ENCODE measurements around the gene PPP1R7.

Gene PPP1R7

DNA sequence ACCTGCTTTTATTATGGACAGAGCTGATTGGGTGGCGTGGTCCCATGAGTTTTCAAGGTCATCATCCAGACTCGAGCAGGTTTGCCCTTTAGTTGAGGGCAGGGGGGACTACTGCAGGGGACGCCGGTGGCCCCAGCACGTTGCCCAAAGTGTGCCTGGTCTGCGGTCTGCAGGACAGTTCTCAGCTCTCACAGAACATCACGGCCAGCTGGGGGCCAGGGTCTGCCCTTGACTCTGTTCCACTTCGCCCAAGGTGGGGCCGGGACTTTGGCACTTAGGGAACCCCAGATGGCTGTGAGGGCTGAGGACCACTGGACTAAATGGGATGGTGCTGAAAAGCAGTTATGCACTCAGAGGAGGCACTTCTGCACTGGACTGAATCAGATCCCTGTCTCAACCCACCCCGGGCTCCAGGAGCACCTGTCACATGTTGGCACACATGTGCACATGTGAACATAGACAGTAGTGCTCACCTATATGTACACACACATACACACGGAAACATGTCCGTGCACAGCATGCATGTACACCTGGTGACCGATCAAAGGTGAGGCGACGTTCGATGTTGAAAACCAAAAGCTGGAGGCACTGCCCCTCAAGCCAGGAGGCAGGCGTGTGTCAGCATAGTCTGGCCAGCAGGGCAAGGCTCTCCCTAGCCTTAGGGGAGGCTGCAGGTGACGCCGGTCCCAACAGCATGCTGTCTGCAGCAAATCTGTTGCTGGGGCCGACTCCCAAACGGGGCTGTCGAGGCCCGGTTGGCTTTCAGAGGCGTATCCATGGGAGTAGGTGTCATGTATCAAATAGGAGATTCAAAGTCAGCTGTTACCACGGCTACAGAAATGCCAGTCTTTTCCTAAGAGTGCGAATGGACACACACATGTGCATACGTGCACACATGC, 48.4 kb downstream of the PPP1R7 start:
- DNase-seq = no peak

DNA sequence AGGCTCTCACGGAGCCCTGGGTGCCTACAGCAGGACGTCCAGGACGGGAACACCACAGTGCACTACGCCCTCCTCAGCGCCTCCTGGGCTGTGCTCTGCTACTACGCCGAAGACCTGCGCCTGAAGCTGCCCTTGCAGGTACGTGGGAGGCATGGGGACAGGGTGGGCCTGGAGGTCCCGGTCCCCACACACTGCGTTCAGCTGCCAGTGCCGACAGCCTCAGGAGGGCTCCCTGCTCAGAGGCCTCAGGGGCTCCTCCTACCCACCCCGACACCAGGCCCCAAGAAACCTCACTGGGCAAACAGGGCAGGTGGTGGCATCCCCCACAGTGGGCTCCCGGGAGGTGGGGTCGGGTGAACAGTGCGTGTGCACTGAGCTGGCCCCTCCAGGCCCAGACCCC, 49.0 kb downstream of the PPP1R7 start:
- DNase-seq = no peak

DNA sequence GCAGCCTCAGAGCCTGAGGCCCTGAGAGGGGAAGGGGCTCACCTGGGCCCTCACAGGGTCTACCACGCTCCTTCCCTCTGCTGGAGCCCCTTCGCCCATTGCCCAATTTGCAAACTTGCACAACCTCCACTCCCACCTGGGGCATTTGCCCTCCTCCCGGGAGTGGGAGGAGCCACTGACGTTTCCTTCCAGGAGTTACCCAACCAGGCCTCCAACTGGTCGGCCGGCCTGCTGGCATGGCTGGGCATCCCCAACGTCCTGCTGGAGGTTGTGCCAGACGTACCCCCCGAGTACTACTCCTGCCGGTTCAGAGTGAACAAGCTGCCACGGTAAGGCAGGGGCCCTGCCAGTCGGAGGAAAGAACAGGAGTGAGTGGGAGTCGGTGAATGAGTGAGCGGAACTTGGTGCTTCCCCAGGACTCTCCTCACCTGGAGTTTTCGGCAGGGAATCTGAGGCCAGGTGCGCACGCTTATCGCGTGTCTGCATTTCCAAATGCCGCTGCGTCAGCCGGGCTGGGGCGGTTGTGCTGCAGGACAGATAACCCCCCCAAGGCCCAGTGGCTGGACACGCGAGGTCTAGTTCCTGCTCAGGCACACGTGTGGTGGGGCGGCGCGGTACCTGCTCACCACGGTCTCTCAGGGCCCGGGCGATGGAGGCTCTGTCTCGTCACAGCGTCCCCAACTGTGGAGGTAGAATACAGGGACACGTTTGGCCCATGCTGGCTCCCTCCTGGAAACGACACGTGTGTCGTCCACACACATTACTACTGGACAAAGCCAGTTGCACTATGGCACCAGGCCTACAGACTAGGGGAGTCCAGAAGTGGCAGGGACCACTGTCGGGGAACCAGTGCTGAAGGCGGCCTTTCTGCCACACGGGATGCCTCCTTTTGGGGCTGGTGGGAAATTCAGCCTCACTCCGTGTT, 49.9 kb downstream of the PPP1R7 start:
- DNase-seq = no peak

DNA sequence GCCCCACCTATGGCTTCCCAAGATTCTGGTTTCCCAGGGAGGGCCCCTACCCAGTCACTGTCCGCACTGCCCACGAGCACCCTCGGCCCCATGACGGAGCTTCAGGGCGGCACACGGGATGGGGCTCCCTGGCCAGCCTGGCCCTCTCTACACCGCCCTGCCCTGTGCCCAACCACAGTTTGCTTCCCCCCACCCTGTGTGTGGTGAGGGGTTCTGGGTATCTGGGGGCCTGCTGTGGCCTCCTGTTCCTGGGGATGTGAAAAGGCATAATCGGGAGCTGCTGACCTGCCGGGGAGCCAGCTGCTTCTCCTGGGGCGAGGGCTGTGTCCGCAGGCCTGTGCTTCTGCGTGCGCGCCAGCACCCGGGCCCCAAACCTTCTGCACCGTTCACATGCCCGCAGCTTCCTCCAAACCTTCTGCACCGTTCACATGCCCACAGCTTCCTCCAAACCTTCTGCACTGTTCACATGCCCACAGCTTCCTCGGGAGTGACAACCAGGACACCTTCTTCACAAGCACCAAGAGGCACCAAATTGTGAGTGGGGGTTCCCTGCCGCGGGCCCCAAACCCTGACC, 50.6 kb downstream of the PPP1R7 start:
- no peak for DNase-seq

DNA sequence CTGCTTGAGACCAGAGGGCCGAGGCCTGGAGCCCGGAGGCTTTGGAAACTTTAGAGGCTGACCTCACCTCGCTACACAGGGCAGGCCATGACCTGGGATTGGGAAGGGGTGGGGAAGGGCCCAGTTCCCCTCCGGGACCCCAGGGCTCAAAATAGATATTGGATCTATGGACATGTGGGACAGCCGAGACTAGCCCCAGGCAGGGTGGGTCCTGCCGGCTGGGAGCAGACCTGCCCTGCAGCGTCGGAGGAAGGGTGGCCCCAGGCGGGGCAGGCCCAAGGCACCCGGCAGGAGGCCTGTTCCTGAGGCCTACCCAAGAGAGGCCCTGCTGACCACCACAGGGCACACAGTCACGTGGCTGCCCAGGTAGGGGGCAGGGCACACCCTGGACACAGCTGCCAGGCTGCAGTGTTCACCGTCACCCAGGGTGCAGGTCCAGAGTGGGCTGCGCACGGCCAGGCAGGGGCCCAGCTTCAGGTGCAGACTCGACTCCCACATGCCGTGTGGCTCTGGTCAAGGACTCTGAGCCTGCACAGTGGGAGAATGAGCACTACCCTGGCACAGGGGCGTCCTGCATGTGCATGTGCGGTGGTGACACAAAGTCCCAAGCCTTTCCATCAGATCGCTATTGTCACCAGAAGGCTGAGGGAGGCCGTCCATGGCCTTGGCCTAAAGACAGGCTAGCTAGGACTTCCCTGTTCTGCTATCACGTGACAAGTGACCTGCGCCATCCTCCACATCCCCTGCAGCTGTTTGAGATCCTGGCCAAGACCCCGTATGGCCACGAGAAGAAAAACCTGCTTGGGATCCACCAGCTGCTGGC, 51.4 kb downstream of the PPP1R7 start:
- no peak for DNase-seq

DNA sequence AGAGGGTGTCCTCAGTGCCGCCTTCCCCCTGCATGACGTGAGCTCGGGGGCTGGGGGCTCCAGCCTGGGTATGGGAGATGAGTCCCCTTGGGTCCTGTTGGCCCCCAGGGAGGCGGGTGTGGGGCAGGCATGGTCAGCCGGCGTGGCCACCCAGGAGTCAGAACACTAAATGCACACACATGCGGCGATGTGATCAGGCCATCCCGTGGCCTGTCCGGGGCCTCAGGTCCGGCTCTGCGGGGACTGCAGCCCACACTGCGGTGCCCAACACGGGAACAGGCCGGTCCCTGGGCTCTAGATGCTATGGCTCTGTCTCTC, 52.0 kb downstream of the PPP1R7 start:
- DNase-seq = no peak

DNA sequence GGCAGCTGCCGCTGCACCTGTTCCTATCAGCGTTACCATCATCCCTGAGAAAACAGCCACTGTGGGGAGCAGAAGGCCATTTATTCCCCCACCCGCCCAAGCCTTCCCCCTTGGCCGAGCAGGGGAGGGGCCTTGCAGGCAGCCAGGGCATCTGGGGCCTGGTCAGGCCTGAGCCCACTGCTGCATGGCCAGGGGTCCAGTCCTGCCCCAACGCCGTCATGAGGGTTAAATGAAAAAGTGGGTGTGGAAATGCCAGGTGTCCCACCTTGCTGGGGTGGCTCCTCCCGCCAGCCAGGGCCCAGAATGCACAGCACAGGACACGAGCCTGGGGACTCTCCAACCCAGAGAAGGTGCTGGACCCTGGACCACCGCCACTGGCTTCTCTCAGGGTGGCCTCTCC, 52.4 kb downstream of the PPP1R7 start:
- no peak for DNase-seq

DNA sequence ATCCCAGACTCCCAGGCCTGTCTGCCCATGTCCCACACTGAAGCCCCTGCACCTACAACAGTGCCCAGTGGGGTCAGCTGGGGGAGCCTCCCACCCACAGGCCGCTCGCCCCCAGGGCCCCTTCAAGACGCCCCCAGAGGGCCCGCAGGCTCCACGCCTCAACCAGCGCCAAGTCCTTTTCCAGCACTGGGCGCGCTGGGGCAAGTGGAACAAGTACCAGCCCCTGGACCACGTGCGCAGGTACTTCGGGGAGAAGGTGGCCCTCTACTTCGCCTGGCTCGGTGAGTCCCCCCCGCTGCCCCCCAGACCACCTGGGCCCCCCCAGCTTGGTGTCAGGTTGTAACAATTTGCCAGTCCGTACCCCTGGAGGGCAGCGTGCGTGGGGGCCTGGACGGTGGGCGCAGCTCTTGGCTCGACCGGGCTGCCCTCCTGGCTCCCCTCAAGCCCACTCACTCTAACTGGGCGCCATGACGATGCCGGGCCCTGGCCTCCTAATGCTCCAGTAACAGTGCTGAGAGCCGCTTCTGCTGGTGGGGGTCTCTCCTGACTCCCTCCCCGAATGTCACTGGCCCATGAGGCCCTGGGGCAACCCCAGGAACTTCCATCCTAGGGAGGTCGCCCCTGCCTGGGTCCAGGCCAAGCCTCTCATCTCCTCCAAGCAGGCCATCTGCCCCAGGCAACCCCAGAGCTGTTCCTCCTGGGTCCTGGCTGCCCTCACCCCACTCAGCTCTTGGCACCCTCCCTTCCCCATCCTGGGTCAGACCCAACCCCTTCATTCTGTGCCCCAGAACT, 53.1 kb downstream of the PPP1R7 start:
- DNase-seq = no peak

DNA sequence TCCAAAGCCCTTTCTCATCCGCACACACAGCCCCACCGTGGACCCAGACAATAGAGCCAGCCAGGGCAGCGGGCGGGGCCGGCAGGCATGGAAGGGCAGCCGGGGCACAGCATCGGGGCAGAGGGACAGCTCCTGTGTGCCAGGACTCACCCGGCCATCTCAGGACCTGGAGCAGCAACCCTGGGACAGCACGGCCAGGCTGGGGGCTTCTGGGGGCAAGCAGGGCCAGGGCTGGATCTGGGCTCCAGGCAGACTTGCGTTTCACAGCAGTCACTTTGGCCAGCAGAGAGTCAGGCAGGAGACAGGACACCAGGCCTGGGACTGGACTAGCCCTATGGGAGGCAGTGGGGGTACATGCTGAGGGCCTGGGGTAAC, 53.7 kb downstream of the PPP1R7 start:
- DNase-seq = no peak

DNA sequence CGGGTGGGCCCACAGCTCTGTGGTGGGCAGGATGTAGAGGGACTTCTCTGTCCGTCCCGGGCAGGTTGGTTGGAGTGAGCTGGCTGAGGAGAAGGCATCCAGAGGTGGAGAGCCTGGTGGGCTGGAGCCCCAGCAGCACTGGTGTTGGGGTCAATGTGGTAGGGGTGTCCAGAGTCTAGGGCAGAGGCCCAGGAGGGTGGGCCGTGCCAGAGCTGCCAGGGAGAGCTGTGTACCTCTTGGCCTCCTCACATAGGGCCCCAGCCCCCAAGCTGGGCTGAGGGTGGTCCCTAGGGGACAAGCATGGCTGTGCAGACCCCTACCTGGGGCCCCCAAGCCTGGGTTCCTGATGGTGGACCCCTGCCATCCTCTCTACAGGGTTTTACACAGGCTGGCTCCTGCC, 54.2 kb downstream of the PPP1R7 start:
- no peak for DNase-seq

DNA sequence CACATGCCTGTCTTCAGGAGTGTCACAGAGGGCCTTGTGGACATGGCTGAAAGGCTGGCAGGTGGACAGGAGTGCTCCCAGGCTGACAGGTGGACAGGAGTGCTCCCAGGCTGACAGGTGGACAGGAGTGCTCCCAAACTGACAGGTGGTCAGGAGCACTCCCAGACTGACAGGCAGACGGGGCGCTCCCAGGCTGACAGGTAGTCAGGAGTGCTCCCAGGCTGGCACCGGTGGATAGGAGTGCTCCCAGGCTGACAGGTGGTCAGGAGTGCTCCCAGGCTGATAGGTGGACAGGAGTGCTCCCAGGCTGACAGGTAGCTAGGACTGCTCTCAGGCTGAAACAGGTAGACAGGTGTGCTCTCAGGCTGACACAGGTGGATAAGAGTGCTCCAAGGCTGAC, 54.8 kb downstream of the PPP1R7 start:
- DNase-seq = no peak

DNA sequence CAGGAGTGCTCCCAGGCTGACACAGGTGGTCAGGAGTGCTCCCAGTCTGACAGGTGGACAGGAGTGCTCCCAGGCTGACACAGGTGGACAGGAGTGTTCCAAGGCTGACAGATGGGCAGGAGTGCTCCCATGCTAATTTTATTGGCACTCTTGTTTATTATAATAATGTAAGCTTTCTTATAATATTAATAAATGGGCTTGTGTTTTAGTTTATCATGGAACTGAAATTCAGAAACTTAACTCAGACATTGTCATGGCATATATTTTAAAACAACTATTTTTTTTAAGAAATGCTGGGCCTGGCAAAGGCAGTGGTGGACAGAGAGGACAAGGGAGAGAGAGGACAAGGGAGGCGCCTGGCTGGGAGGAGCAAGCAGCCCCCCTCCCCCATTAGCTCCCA, 56.9 kb downstream of the PPP1R7 start:
- DNase-seq = no peak

DNA sequence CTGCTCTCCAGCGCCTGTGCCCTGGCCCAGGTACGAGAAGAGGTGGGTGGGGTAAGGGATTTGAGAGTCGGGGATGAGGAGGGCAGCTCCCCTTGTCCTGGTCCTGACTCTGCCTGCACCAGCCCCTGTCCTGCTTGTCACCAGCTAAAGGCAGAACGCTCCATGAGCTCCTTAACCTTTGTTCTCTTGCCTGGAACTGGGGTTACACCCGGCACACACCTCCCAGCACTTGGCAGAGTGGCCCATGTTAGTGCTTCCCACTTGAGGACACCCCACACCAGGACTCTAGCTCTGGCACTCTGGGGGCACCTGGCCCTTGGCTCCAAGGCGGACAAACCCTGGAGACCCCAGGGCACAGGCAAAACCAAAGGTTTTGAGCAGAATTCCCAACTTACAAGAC, 57.4 kb downstream of the PPP1R7 start:
- no peak for DNase-seq

DNA sequence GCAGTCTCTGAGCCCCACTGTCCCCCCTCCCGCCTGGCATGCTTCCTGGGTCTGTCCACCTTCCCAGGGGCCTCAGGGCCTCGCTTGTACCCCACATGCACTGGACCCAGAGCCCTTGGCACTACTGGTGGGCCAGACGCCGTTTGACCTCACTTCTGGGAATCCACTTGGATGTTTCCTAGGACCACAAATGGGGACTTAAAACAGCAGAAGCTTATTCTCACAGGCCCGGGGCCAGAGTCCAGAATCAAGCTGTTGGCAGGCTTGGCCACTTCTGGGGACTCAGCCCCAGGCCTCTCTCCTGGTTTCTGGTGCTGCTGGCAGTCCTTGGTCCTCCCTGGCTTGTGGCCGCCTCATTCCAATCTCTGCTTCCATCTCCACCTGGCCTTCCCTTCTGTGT, 57.8 kb downstream of the PPP1R7 start:
- DNase-seq = no peak

DNA sequence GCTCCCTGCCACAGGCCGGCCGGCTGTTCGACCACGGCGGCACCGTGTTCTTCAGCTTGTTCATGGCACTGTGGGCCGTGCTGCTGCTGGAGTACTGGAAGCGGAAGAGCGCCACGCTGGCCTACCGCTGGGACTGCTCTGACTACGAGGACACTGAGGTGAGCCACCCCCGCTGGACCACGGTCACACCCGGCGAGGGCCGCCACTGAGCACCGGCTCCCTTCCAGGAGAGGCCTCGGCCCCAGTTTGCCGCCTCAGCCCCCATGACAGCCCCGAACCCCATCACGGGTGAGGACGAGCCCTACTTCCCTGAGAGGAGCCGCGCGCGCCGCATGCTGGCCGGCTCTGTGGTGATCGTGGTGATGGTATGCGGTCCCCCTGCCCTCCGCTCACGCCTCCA, 59.0 kb downstream of the PPP1R7 start:
- no peak for DNase-seq

DNA sequence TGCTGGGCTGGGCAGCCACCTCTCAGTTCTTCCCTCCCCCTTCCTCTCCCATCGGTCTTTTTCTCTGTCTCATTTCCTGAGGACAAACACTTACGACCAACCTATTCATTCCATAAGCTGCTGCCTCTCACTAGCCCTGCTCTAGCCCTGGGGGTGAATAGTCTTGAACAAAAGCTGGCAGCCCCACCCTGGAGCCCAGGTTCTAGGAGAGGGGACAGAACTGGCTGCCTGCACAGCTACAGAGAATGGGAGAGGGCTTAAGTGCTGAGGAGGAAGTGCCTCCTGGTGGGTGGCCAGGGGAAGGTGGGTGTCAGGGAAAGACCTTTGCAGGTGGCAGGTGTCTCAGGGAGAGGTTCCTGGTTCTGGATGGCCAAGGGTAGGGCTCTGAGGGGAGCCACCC, 61.0 kb downstream of the PPP1R7 start:
- no peak for DNase-seq

DNA sequence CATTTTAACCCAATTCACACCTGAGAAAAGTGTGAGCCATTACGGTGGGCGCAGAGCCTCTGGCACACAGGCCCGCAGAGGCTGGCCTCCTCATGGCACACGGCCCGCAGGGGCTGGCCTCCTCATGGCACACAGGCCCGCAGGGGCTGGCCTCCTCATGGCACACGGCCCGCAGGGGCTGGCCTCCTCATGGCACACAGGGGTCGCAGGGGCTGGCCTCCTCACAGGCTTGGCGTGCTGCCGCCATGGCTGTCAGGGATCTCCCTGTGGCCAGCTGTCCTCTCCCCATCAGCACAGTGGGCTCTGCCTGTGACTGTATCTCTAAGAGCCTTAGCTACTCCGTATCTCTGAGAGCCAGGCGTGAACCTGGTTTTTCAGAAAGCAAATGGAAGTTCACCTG, 62.8 kb downstream of the PPP1R7 start:
- DNase-seq = no peak

DNA sequence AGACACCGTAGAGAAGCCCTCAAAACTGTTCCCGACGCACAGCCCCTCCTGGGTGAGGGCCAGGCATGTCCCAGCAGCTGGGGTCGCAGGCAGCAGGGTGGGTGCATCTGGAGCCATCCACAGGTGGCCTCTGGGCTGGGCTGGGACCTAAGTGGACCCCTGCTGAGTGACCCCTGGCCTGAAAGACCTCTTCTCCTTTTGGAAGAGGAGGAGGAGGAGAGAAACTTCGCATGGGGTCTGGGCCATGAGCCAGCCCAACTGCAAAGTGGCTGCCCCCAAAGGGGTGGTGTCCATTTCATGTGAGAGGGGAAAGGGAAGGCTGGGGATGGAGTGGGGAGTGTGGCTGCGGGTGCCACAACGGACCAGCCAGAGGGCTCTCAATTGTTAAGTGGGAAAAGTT, 63.3 kb downstream of the PPP1R7 start:
- DNase-seq = no peak

DNA sequence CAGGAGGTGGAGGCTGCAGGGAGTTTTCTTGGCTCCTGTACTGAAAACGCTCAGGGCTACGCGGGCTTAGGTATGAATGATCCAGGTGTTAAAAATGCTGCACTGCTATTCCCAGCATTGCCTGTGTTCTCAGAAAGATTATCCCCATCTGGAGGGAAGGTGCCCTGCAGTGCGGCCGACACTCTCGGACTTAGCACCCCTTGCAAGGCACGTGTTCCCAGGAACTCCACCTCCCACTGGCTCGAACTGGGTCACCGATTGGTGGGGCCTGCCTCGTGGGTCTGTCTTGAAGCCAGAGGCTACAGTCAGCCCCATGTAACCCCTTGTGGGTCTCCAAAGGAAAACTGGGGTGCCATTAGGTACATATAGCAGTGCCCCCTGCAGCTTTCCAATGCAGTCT, 63.9 kb downstream of the PPP1R7 start:
- no peak for DNase-seq

DNA sequence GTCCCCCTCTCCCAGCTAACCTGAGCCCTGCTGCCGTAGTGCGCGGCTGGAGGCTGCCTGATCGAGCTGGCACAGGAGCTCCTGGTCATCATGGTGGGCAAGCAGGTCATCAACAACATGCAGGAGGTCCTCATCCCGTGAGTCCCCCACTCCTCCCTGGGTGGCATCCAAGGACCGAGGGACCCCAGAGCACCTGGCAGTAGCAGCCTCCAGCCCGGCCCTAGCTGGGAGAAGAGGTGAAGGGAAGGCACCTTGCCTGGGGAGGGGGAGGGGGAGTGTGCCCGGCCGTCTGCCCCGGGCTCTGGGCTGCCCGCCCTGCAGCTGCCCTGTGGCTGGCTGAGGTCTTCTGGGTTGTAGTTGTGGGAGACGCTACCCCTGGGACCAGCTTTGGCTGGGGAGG, 64.5 kb downstream of the PPP1R7 start:
- DNase-seq = no peak

DNA sequence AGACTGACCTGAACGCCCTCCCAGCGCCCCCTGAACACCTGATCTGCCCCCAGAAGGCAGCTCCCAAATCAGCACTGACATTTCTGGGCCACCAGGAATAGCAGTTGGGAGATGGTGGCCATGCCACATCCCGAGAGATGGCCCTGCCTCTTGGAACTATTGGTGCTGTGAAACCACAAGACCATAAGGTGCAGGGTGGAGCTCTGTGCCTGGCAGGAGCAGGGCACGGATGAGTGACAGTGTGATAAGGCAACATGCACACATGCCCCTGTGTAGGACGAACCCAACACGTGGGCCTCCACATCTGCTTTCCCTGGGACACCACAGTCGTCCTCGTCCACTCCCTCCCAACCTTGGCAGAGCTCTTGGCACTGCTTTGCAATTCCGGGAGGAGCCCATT, 65.2 kb downstream of the PPP1R7 start:
- DNase-seq = no peak

DNA sequence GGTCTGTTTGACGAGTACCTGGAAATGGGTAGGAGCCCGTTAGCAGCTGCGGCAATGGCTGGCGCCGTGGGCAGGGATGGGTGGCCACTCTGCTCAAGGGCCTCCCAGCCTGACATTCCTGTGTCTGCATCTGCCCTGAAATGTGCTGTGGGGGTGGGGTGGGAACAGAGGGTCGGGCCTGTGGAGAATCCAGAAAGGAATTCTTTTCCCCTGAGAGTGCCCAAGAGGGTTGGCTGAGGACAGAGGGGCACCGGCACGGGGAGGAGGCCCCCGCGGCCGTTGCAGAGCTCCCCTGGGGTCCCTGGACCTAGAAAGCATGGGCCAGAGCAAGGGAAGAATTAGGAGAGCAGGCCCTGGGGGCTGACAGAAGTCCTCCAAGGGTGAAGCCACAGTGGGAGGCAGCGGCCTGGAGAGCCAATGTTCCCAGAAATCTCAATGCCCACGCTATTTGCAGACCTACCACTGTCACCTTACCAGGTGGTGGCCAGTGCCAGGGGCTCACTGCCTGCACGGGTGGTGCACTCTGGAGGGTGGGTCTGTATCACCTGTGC, 66.0 kb downstream of the PPP1R7 start:
- DNase-seq = no peak
